Measurements from ENCODE around the gene ZNF724. TPM values are rescaled to one million over a fixed set of nuclear protein-coding genes. Genes with fewer than 3 reads are reported as not detected.
"Not testable (repeated sequence)": the region's sequence is repeated elsewhere in the genome, so short reads cannot be mapped to it uniquely, and the experiment has no call there.

The ZNF724 gene
- total RNA-seq, 2 experiments from 2014 or later, result 13.0 to 17.0 TPM

DNA sequence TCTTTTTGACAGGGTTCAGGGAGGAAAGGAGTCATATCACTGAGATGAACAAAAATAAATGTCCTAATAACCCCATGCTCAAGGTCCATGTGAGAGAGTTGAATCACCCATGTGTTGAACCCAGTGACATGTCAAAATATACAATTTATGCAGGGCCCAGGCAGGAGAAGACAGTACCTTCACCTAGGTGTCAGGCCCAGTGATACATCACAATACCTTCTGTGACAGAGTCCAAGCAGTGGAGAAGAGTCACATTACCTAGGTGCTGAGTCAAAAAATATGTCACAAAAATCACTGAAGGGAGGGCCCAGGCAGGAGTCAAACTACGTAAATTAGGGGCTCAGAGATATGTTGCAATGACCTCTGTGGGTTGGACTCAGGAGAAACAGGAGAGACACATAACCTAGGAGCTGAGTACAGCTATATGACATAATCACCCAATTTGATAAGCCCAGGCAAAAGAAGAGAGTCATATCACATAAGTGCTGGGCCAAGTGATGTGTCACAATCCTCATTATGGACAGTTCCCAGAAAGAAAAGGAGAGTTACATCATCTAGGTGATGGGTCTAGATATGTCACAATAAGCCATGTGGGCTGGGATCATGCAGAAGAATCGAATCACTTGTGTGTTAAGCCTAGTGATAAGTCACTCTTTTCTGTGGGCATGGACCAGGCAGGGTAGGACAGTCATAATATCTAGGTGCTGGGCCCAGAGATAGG lies 13.8 kb upstream of the ZNF724 start:
- no peak overlapping the region for H3K4me3 Mint-ChIP-seq
- H3K27me3 Mint-ChIP-seq, result no peaks in the 10 kb centered on the region
- CTCF ChIA-PET, result interaction anchor here (0.7 kb wide), 1 partner anchor 423 kb away, joined by 3 read pairs; the partner anchor contains the start of gene ZNF675
- H3K27ac Mint-ChIP-seq, result no peak overlapping the region
- H3K9me3 Mint-ChIP-seq, result peaks cover 28% of the 10 kb centered on the region
- DNase-seq, result no peak
- POLR2A ChIA-PET, result no interaction called here
- H3K4me1 Mint-ChIP-seq, result no peaks in the 10 kb centered on the region
- peaks cover 76% of the 10 kb centered on the region for H3K36me3 Mint-ChIP-seq (ENCODE audit: low read depth)

- H3K9me3 Mint-ChIP-seq, result peaks cover 32% of the 10 kb centered on the region
- CTCF ChIA-PET, result no interaction called here
- peaks cover 78% of the 10 kb centered on the region for H3K36me3 Mint-ChIP-seq (ENCODE audit: low read depth)
- H3K4me3 Mint-ChIP-seq, result no peak overlapping the region
- H3K4me1 Mint-ChIP-seq, result no peaks in the 10 kb centered on the region
- POLR2A ChIA-PET, result no interaction called here
- DNase-seq, result no peak
- H3K27me3 Mint-ChIP-seq, result no peaks in the 10 kb centered on the region
- H3K27ac Mint-ChIP-seq, result no peak overlapping the region
Observed at GRCh38 chr19:23263396-23263795, 13.2 kb upstream of the ZNF724 start.

DNA sequence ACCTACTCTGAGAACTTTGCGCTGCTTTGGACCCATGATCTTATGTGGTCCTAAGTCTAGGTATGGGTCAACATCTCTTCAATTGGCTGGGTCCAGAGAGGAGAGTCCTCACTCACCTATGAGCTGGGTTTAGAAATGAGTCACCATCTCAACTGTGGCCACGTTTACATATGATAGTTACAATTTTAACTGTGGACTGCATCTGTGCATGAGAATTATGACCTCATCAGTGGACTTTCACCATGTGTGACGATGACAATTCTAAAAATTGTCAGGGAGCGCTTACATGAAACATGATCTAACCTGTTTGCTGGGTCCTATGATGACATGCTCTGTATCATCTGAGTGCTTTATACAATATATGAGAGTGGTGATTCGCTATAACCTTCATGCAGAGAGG lies 12.7 kb upstream of the ZNF724 start:
- Mint-ChIP-seq H3K27me3 (no peaks in the 10 kb centered on the region), H3K4me1 (no peaks in the 10 kb centered on the region), H3K27ac (no peak overlapping the region), H3K4me3 (no peak overlapping the region), H3K9me3 (peaks cover 32% of the 10 kb centered on the region), H3K36me3 (ENCODE audit: low read depth) (peaks cover 77% of the 10 kb centered on the region)
- ChIA-PET CTCF (no interaction called here), POLR2A (no interaction called here)
- no peak for DNase-seq

DNA sequence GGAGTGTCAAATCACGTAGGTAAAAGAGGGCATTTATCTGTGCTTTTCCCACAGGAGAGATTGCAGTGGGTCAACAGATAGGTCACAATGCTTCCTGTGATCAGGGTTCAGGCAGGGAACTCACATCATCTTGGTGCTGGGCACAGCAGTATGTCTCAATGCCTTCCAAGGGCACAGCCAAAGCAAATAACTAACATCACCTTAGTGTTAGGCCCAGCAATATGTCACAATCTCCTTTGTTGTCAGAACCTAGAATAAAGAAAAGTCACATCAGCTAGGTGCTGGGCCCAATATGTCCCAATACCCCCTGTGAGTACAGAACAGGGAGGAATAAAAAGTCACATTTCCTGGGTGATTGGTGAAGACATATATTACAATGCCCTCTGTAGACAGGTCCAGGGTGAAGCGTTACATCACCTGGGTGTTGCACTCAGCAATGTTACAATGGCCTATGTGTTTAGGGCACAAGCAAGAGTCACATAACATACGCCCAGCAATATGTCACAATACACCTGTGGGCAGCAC lies 11.4 kb upstream of the ZNF724 start:
- ChIA-PET POLR2A (no interaction called here), CTCF (no interaction called here)
- H3K36me3 Mint-ChIP-seq (ENCODE audit: low read depth), result peaks cover 74% of the 10 kb centered on the region
- H3K9me3 Mint-ChIP-seq, result peaks cover 26% of the 10 kb centered on the region
- H3K27ac Mint-ChIP-seq, result no peak overlapping the region
- no peak overlapping the region for H3K4me3 Mint-ChIP-seq
- no peak for DNase-seq
- H3K4me1 Mint-ChIP-seq, result no peaks in the 10 kb centered on the region
- no peaks in the 10 kb centered on the region for H3K27me3 Mint-ChIP-seq

- ChIA-PET CTCF (no interaction called here), POLR2A (no interaction called here)
- Mint-ChIP-seq H3K9me3 (peaks cover 28% of the 10 kb centered on the region), H3K36me3 (ENCODE audit: low read depth) (peaks cover 75% of the 10 kb centered on the region), H3K4me1 (no peaks in the 10 kb centered on the region), H3K27ac (no peak overlapping the region), H3K4me3 (no peak overlapping the region), H3K27me3 (no peaks in the 10 kb centered on the region)
- DNase-seq, result no peak
Observed at GRCh38 chr19:23260956-23261355, 10.8 kb upstream of the ZNF724 start.

DNA sequence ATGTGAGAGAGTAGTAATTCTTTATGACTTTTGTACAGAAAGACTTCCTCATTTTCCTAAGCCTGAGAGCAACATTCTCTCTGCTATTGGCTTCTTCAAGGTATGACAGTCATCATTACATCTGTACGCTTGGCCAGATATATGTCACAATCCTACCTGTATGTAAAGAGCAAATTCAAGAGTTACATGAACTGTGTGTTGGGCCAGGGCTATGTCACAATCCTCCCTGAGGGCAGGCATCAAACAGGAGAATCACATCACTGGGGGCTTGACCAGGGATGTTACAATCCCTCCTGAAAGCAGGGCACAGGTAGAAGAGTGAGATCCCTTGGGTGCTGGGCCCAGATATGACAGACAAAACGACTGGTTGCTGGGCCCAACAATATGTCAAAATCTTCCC lies 9.8 kb upstream of the ZNF724 start:
- no peak for DNase-seq
- Mint-ChIP-seq H3K4me1 (no peaks in the 10 kb centered on the region), H3K4me3 (no peak overlapping the region), H3K27ac (no peak overlapping the region), H3K9me3 (peaks cover 28% of the 10 kb centered on the region), H3K27me3 (no peaks in the 10 kb centered on the region), H3K36me3 (ENCODE audit: low read depth) (peaks cover 78% of the 10 kb centered on the region)
- CTCF ChIA-PET, result no interaction called here
- POLR2A ChIA-PET, result no interaction called here

DNA sequence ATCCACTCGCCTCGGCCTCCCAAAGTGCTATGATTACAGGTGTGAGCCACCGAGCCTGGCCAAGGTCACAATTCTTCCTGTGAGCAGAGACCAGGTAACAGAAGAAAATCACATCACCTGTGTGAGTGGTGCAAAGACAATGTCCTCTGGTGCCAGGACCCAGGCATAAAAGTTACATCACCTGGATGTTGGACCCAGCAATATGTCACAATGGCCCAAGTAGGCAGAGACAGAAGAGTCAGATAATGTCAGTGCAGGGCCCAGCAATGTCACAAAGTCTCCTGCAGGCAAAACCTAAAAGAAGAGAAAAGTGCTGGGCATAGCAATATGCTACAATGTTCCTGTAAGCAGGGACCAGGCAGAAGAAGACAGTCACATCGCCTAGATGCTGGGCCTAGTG lies 5.5 kb upstream of the ZNF724 start:
- Mint-ChIP-seq H3K27ac (peak overlapping the region; percentile 64), H3K4me1 (no peaks in the 10 kb centered on the region), H3K9me3 (peaks cover 16% of the 10 kb centered on the region), H3K4me3 (no peak overlapping the region), H3K36me3 (ENCODE audit: low read depth) (peaks cover 44% of the 10 kb centered on the region), H3K27me3 (no peaks in the 10 kb centered on the region)
- POLR2A ChIA-PET, result no interaction called here
- CTCF ChIA-PET, result no interaction called here
- DNase-seq, result no peak

DNA sequence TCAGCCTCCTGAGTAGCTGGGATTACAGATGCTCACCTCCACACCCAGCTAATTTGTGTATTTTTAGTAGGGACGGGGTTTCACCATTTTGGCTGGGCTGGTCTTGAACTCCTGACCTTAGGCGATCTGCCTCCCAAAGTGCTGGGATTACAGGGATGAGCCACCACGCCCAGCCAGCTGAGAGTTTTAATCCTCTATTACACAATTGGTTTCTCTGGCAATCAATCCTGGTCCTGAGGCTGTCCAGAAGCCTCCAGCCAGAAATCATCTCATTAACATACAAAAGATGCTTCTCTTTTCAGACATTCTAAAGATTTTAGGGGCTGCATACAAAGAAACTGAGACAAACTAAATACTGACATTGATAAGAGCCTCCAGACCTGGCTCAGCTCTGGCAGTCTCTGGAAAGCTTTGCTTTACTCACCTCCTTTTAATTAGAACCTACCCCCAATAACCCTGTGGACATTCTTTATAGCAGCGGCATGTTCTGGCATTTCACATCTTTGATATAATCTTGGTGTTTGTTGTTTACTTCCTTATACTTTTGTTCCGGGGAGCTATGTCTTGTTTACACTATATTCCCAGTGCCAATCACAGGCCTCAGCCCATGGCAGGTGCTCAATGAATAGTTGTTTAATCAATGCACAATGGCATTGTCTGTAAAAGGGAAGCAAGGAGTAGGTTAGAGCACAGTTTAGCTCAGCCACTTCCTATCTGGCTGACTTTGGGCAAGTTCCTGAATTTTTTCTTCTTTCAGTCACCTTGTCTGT lies 4.1 kb upstream of the ZNF724 start:
- CTCF ChIA-PET, result no interaction called here
- DNase-seq, result no peak
- Mint-ChIP-seq H3K4me3 (no peak overlapping the region), H3K27ac (no peak overlapping the region), H3K36me3 (ENCODE audit: low read depth) (peaks cover 34% of the 10 kb centered on the region), H3K9me3 (peaks cover 9% of the 10 kb centered on the region), H3K4me1 (peaks cover 6% of the 10 kb centered on the region), H3K27me3 (no peaks in the 10 kb centered on the region)
- POLR2A ChIA-PET, result no interaction called here

GRCh38 chr19:23253256-23253655 lies 3.1 kb upstream of the ZNF724 start:
- DNase-seq, H3K27me3 Mint-ChIP-seq, H3K27ac Mint-ChIP-seq, H3K9me3 Mint-ChIP-seq, H3K4me3 Mint-ChIP-seq, POLR2A ChIA-PET: not testable (repeated sequence)
- H3K4me1 Mint-ChIP-seq, result peaks cover 13% of the 10 kb centered on the region
- CTCF ChIA-PET, result interaction anchor here (0.6 kb wide), 1 partner anchor 12 kb away, joined by 4 read pairs; no protein-coding TSS in a partner anchor
- H3K36me3 Mint-ChIP-seq (ENCODE audit: low read depth), result peaks cover 29% of the 10 kb centered on the region

- Mint-ChIP-seq H3K9me3 (peaks cover 44% of the 10 kb centered on the region), H3K27me3 (no peaks in the 10 kb centered on the region), H3K36me3 (ENCODE audit: low read depth) (peaks cover 77% of the 10 kb centered on the region), H3K4me1 (no peaks in the 10 kb centered on the region), H3K27ac (no peak overlapping the region), H3K4me3 (no peak overlapping the region)
- DNase-seq, result no peak
- ChIA-PET CTCF (interaction anchor here (0.6 to 0.8 kb wide), 2 partner anchors 12 to 59 kb away, joined by 3 to 4 read pairs; no protein-coding TSS in a partner anchor), POLR2A (no interaction called here)
Observed at GRCh38 chr19:23241419-23241818, 8.8 kb downstream of the ZNF724 start.

DNA sequence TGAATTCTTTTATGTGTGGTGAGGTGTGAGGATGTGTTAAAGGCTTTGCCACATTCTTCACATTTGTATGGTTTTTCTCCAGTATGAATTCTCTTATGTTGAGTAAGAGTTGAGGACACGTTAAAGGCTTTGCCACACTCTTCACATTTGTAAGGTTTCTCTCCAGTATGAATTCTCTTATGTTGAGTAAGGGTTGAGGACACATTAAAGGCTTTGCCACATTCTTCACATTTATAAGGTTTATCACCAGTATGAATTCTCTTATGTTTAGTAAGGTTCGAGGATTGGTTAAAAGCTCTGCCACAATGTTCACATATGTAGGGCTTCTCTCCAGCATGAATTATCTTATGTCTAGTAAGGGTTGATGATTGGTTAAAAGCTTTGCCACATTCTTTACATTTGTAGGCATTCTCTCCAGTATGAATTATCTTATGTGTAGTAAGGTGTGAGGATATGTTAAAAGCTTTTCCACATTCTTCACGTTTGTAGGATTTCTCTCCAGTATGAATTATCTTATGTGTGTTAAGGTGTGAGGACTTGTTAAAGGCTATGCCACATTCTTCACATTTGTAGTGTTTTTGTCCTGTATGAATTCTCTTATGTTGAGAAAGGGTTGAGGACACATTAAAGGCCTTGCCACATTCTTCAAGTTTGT lies 27.1 kb downstream of the ZNF724 start:
- H3K27me3 Mint-ChIP-seq, result no peaks in the 10 kb centered on the region
- peaks cover 60% of the 10 kb centered on the region for H3K36me3 Mint-ChIP-seq (ENCODE audit: low read depth)
- H3K9me3 Mint-ChIP-seq, result peaks cover 39% of the 10 kb centered on the region
- no peak overlapping the region for H3K4me3 Mint-ChIP-seq
- DNase-seq, result no peak
- POLR2A ChIA-PET, result no interaction called here
- H3K27ac Mint-ChIP-seq, result no peak overlapping the region
- CTCF ChIA-PET, result no interaction called here
- H3K4me1 Mint-ChIP-seq, result no peaks in the 10 kb centered on the region

- H3K9me3 Mint-ChIP-seq, result peaks cover 18% of the 10 kb centered on the region
- POLR2A ChIA-PET, result no interaction called here
- H3K27ac Mint-ChIP-seq, result no peak overlapping the region
- no peaks in the 10 kb centered on the region for H3K36me3 Mint-ChIP-seq (ENCODE audit: low read depth)
- no peak overlapping the region for H3K4me3 Mint-ChIP-seq
- CTCF ChIA-PET, result no interaction called here
- H3K27me3 Mint-ChIP-seq, result no peaks in the 10 kb centered on the region
- H3K4me1 Mint-ChIP-seq, result no peaks in the 10 kb centered on the region
- DNase-seq, result no peak
Observed at GRCh38 chr19:23203841-23204344, 46.3 kb downstream of the ZNF724 start.

DNA sequence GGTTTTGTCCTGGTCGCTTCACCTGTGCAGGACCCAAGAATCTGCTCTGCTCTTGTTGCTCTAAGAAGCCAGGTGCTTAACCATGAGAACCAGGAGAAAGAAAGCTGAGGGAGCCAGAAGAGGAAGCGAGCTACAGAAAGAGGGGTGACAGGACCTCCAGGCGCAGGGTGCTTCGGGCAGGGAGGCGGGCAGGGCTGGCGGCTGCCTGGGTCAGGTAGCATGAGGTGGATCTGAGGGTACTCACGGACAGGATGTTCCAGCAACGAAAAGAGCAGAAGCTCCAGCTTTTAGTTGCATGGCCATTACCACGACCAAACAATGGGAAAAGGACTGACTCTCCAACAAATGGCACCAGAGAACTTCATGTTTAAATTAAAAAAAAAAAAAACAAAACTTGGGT lies 59.9 kb downstream of the ZNF724 start:
- Mint-ChIP-seq H3K36me3 (ENCODE audit: low read depth) (no peaks in the 10 kb centered on the region), H3K9me3 (peaks cover 33% of the 10 kb centered on the region)

More for the DNA sequence above, 59.9 kb downstream of the ZNF724 start:
- CTCF ChIA-PET, result no interaction called here
- H3K27ac Mint-ChIP-seq, result no peak overlapping the region
- H3K27me3 Mint-ChIP-seq, result no peaks in the 10 kb centered on the region
- DNase-seq, result no peak
- no peak overlapping the region for H3K4me3 Mint-ChIP-seq
- POLR2A ChIA-PET, result interaction anchor here (0.6 kb wide), 1 partner anchor 225 kb away, joined by 4 read pairs; no protein-coding TSS in a partner anchor
- H3K4me1 Mint-ChIP-seq, result no peaks in the 10 kb centered on the region

Measured in activated CD4-positive, alpha-beta T cell treated with anti-CD3 and anti-CD28 coated beads, Interleukin-2, amount 10 ng/mL, durations not matched to agents 7 days and 5 days (primary cell).